Large intestine (tissue), 3 donors: ENCODE results near the gene TIGAR. TPM values are rescaled to one million over a fixed set of nuclear protein-coding genes. Genes with fewer than 3 reads are reported as not detected.
A peak's percentile ranks its signal among the peaks of the same experiment; 100 is the strongest.

Experiments
- DNase-seq, 2 donors: peaks; one replicate each; pipeline versions ENCODE4 v3.0.0 to v3.0.0-alpha.2; 2013
- H3K27ac ChIP-seq: one replicate; pipeline ENCODE4 v1.5.1; 2013; ENCODE audit warnings: low read length
- H3K27me3 ChIP-seq: 2 replicates; pipeline ENCODE4 v1.6.1; 2013; ENCODE audit warnings: low read length; ENCODE audit not compliant: control insufficient read depth, insufficient read depth
- H3K36me3 ChIP-seq: 2 replicates; pipeline ENCODE4 v1.6.1; 2013; ENCODE audit warnings: low read length; ENCODE audit not compliant: control insufficient read depth, insufficient read depth
- H3K4me1 ChIP-seq: one replicate; pipeline ENCODE4 v1.6.1; 2013; ENCODE audit warnings: low read length; ENCODE audit not compliant: control insufficient read depth, insufficient read depth
- H3K4me3 ChIP-seq: one replicate; pipeline ENCODE4 v1.5.1; 2013; ENCODE audit warnings: low read length
- H3K9me3 ChIP-seq: one replicate; pipeline ENCODE4 v1.6.1; 2013; ENCODE audit warnings: mild to moderate bottlenecking, low read depth, low read length, moderate library complexity; ENCODE audit not compliant: control insufficient read depth
- WGBS: methylation state at CpG from one replicate; pipeline ENCODE4 v1.1.5; 2013; ENCODE audit warnings: low lambda C conversion rate; ENCODE audit not compliant: insufficient coverage; 5-methylcytosine and 5-hydroxymethylcytosine counted together
- polyA plus RNA-seq: library from polyadenylated mRNA; unstranded; fragments of 120-200 nt; gene quantifications from one replicate; pipeline ENCODE4 v1.2.1, GENCODE V29; 2013

Gene TIGAR
- polyA plus RNA-seq, 1 donor = 5.0 TPM

DNA sequence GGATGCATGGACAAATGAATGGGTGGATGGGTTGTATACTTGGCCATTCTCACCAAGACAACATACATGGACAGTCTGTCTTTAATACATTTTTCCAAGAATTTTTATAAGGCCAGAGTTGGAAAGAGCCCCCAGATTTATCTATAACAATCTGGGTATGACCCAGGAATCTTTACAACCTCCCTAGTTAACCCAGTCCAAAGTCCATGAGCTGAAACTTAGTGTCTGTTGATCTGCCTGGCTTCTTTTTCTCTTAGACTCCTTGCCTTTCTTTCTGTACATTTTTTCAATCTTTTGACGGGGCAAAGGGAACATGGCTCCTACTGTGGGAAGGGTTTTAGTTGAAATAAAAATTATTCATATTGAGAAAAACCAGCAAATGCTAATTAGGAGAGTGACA, 57.8 kb downstream of the TIGAR start:
- peaks cover 23% of the 10 kb centered on the region for H3K4me1 ChIP-seq
- H3K36me3 ChIP-seq = peaks cover 3% of the 10 kb centered on the region
- no peaks in the 10 kb centered on the region for H3K9me3 ChIP-seq
- WGBS = no CpG with 5 or more reads among the region's 1 CpG
- peak overlapping the region; percentile 83 for H3K27ac ChIP-seq
- H3K27me3 ChIP-seq = no peaks in the 10 kb centered on the region
- peak; percentile 25 to 75 for DNase-seq
- H3K4me3 ChIP-seq = peak overlapping the region; percentile 43

DNA sequence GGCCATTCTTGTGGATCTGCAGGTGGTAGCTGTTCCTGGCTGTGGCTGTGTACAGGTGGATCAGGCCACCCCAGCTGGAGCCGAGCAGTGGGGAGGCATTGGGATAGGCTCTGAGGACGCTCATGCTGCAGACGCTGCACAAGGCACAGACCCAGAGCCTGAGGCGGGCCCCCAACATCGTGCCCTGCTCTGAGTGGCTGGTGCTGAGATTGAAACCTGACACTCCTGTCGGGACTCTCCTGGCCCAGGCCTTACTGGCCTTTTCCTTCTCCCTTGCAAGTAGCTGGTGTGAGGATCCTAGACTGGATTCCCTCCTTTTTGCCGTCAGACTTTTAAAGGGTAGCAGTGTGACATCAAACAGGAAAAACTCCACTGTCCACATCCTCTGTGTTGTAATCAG, 58.4 kb downstream of the TIGAR start, which contains the start of gene FGF23:
TSS of gene FGF23 (minus strand) at position 308 of the 400 bp plus-strand sequence. CDS start at position 178, 130 bp downstream.
- peak; percentile 61 to 84 for DNase-seq
- H3K27me3 ChIP-seq = no peaks in the 10 kb centered on the region
- peaks cover 3% of the 10 kb centered on the region for H3K36me3 ChIP-seq
- peak within 1 kb of the TSS; percentile 83 for H3K27ac ChIP-seq
- H3K4me3 ChIP-seq = peak within 1 kb of the TSS; percentile 43
- H3K9me3 ChIP-seq = no peaks in the 10 kb centered on the region
- no CpG with 5 or more reads among the region's 7 CpGs for WGBS
- H3K4me1 ChIP-seq = peaks cover 23% of the 10 kb centered on the region

DNA sequence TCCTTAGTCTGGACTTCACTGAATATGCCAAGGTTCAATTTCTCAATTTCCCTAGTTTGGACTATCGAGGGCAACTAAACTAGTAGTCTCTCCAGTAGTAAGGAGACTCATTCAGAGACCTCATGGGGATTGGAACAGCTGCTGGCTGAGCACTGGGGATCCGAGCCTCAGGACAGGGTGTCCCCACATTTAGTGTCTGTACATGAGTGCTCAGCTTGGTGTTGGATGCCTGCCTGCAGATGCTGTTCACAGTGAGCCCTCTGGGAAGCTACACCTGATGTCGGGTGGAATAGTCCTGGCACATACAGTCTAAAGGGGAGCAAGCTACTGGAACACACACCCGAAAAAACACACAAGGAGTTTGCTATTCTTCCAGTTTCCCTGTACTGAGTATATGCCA, 59.3 kb downstream of the TIGAR start:
- Histone ChIP-seq H3K4me1 (peaks cover 17% of the 10 kb centered on the region), H3K9me3 (no peaks in the 10 kb centered on the region), H3K4me3 (no peak overlapping the region), H3K36me3 (no peaks in the 10 kb centered on the region), H3K27me3 (no peaks in the 10 kb centered on the region), H3K27ac (no peak overlapping the region)
- peak in 1 of 2 donors; percentile 13 for DNase-seq
- WGBS = no CpG with 5 or more reads among the region's 4 CpGs

DNA sequence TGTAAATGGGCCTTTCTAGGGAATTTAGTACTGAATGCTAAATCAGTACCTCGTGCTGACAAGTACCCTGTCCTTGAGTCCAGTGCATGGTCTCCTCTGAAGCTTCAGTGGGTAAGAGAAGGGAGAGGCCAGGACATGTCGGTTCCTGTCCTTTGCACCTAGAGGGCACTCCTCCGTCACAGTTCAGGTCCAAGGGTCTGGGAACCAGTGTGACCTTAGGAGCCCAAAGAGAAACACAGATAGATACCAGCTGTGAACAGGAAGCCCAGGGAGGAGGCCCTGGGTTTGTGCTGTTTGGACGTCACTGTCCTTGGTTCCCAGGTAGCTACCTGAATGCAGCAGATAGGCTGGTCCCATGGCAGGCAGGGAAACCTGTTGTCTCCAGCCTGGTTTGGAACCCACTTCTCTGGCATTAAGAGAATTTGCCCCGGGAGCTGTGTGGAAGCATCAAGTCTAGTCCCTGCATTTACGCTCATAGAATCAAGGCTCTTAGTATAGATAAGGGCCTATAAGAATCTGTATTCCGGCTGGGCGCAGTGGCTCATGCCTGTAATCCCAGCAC, 62.4 kb downstream of the TIGAR start:
- Histone ChIP-seq H3K4me3 (no peak overlapping the region), H3K36me3 (no peaks in the 10 kb centered on the region), H3K4me1 (peaks cover 11% of the 10 kb centered on the region), H3K9me3 (no peaks in the 10 kb centered on the region), H3K27ac (peak overlapping the region; percentile 29), H3K27me3 (no peaks in the 10 kb centered on the region)
- WGBS = no CpG with 5 or more reads among the region's 8 CpGs
- peak; percentile 54 to 80 for DNase-seq

DNA sequence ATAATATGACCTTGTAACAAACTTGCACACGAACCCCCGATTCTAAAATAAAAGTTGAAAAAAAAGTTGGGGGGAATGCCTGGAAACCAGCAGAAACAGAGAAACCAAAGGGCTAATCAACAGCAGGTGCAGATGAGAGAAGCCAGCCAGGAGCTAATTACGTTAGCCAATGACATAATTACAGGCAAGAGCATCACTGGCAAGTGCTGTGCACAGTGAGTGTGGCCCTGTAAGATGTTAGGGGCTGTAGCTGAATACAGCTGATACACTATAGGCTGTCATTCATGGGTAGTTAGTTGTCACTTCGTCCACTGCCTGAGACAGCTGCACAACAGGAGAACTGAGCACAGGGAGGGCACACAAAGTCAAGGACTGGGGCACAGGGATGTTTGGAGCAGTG, 65.8 kb downstream of the TIGAR start:
- Histone ChIP-seq H3K27ac (no peak overlapping the region), H3K36me3 (no peaks in the 10 kb centered on the region), H3K4me1 (peaks cover 7% of the 10 kb centered on the region), H3K9me3 (no peaks in the 10 kb centered on the region), H3K4me3 (no peak overlapping the region), H3K27me3 (no peaks in the 10 kb centered on the region)
- no peak for DNase-seq
- no CpG with 5 or more reads among the region's 4 CpGs for WGBS

DNA sequence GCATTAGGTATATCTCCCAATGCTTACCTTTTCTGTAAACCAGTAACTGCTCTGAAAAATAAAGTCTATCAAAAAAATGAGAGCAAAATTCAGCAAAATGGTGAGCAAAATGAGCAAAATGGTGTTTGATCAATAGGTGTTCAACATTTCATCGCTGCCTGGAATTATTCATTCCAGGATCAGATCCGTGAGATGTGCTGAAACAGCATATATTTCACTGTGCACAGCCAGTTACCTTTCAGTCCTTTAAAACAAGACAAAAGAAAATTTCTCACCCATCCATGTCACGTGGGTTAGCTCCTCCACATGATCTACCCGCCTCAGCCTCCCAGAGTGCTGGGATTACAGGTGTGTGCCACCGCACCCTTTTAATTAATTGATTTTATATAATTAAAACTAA, 66.6 kb downstream of the TIGAR start:
- H3K9me3 ChIP-seq = no peaks in the 10 kb centered on the region
- H3K27me3 ChIP-seq = no peaks in the 10 kb centered on the region
- 93% methylated on average over 3 of the region's 5 CpGs for WGBS
- H3K4me3 ChIP-seq = no peak overlapping the region
- H3K36me3 ChIP-seq = no peaks in the 10 kb centered on the region
- DNase-seq = no peak
- peaks cover 7% of the 10 kb centered on the region for H3K4me1 ChIP-seq
- H3K27ac ChIP-seq = no peak overlapping the region

DNA sequence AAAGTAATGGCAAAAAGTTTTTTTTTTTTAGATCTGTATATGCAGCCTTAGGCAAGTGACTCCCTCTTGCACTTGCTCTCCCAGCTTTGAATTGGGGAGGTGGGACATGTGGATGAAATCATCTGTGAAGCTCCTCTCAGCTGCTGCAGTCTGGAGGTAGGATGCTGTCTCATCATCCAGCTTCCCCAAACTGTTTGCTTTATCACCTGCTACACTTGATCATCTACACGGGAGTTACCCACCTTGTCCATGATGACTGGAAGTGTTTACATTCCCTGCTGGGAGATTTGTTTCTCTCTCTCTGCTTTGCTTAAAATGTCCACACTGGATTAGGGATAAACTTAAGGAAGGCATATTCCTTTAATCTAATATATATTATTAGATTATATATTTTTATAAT, 67.0 kb downstream of the TIGAR start:
- no CpG with 5 or more reads among the region's 1 CpG for WGBS
- no peak for DNase-seq
- Histone ChIP-seq H3K36me3 (no peaks in the 10 kb centered on the region), H3K4me1 (peaks cover 6% of the 10 kb centered on the region), H3K27ac (no peak overlapping the region), H3K27me3 (no peaks in the 10 kb centered on the region), H3K9me3 (no peaks in the 10 kb centered on the region), H3K4me3 (no peak overlapping the region)

DNA sequence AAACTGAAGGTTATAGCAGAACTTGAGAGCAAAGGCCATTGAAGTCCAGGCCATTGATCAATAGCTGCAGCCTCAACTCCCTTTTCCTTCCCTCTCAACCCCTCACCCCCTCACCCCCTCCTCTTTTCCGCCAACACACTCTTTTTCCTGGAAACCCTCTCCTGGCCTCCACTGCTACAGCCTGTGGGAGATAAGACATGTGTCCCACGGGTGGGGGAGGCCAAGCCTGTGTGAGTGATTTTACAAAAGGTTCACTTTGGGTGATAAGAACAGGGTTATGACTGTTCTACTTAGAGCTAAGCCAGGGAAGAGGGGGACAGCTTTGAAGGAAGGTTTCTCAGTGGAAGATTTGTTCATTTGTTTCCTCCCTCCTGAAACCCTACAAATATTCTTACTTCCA, 67.6 kb downstream of the TIGAR start:
- DNase-seq = peak in 1 of 2 donors; percentile 10

DNA sequence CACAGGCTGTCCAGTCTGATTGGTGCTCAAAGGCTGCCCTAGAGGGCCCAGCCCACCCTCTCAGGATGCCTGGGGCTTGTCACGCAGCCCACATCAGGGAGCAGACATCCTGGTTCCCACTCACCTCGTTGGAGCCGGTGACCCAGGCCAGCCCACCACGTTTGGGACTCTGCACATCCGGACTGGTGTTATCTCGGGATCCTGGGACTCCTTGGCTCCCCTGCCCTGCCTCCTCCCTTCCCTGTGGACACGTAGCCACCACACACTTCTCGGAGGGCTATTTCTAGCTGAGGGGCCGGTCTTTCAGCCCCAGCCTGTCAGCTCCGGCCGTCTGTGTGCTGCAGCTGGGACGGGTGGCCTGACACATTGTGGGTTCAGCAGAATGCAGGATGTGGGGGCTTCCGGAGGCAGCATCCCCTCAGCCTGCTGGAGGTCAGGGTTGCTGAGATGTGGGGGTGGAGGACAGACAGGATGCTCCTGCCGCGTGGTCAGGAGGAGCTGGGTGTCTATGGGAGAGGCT, 71.3 kb downstream of the TIGAR start:
- DNase-seq = peak in 1 of 2 donors; percentile 4
- Histone ChIP-seq H3K27me3 (peaks cover 6% of the 10 kb centered on the region), H3K36me3 (no peaks in the 10 kb centered on the region), H3K27ac (no peak overlapping the region), H3K4me1 (no peaks in the 10 kb centered on the region), H3K9me3 (no peaks in the 10 kb centered on the region), H3K4me3 (no peak overlapping the region)
- no CpG with 5 or more reads among the region's 15 CpGs for WGBS

More for the DNA sequence above, 67.6 kb downstream of the TIGAR start:
- no peaks in the 10 kb centered on the region for H3K4me1 ChIP-seq
- no CpG with 5 or more reads among the region's 2 CpGs for WGBS
- no peaks in the 10 kb centered on the region for H3K9me3 ChIP-seq
- no peaks in the 10 kb centered on the region for H3K27me3 ChIP-seq
- H3K4me3 ChIP-seq = no peak overlapping the region
- no peak overlapping the region for H3K27ac ChIP-seq
- H3K36me3 ChIP-seq = no peaks in the 10 kb centered on the region

DNA sequence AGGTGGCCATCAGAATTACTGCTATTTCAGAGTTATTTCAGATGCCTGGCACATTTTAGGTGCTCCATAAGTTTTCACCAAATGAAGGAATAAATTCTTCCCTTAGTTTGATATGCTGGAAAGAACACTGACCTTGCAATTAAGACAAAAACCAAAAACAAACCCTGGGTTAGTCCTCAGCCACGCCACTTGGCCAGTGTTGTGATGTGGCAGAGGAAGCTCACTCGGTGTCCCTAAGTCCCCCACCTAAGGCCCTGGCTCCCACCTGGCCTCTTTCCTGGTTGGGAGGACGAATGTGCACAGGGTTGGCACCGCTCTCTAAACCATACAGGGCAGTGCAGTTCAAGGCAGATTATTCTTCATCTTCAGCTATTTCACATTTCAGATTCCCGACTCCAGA, 72.2 kb downstream of the TIGAR start:
- Histone ChIP-seq H3K27me3 (peaks cover 6% of the 10 kb centered on the region), H3K4me1 (no peaks in the 10 kb centered on the region), H3K9me3 (no peaks in the 10 kb centered on the region), H3K4me3 (no peak overlapping the region), H3K27ac (no peak overlapping the region), H3K36me3 (no peaks in the 10 kb centered on the region)
- no peak for DNase-seq
- WGBS = 100% methylated on average over 1 of the region's 5 CpGs

DNA sequence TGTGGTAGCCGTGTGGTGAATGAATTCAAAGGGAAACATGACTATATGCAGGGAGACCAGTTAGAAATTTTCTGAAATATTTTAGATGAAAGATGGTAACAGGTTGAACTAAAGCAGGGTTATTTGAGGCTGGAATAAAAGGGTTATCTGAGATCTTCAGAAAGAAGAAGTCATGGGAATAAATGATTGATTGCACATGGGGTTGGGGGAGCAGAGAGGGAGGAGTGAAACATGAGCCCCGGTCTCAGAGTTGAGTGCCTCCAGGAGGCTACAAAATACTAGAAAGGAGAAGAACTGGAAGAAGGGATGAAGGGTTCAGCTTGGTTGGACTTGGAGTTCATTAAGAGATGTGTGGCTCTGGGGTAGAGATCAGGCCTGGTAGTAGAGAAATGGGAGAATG, 74.8 kb downstream of the TIGAR start:
- no peak overlapping the region for H3K27ac ChIP-seq
- no peaks in the 10 kb centered on the region for H3K9me3 ChIP-seq
- WGBS = 92% methylated on average over 2 of the region's 2 CpGs
- no peaks in the 10 kb centered on the region for H3K36me3 ChIP-seq
- no peak overlapping the region for H3K4me3 ChIP-seq
- H3K27me3 ChIP-seq = peaks cover 6% of the 10 kb centered on the region
- no peak for DNase-seq
- H3K4me1 ChIP-seq = no peaks in the 10 kb centered on the region
